PFSK-1 (cell line): ENCODE results near the gene MAP2K7.

Experiments
- POLR2AphosphoS5 ChIP-seq: IDR thresholded peaks from 2 replicates; pipeline ENCODE4 v1.6.1; 2012; ENCODE audit warnings: low read depth, mild to moderate bottlenecking, control low read depth, low read length, moderate library complexity
- SIN3A ChIP-seq: IDR thresholded peaks from 2 replicates; pipeline ENCODE4 v1.6.1; 2012; ENCODE audit warnings: mild to moderate bottlenecking, low read length, moderate library complexity, borderline replicate concordance; ENCODE audit not compliant: insufficient read depth

- TF ChIP-seq SIN3A (no peak), POLR2AphosphoS5 (no peak)
Observed at GRCh38 chr19:7866399-7867091, 37.1 kb upstream of the MAP2K7 start.
